ENCODE results near the gene IRF4.

The IRF4 gene

GRCh38 chr6:361411-362132, 30.0 kb upstream of the IRF4 start:
- no peaks in the 10 kb centered on the region for H3K36me3 ChIP-seq (ENCODE audit: control insufficient read depth in 1 of 2, insufficient read depth in 2 of 2, low read length in 2 of 2)
- WGBS (ENCODE audit: extremely low coverage, insufficient coverage, insufficient read length) = no CpG with 5 or more reads among the region's 16 CpGs
- no peak overlapping the region for H4K8ac ChIP-seq (ENCODE audit: low read depth, low read length)
- no peak overlapping the region for H2BK12ac ChIP-seq (ENCODE audit: low read length)
- no peaks in the 10 kb centered on the region for H3K4me1 ChIP-seq (ENCODE audit: control insufficient read depth in 1 of 2, insufficient read depth in 2 of 2, low read length in 2 of 2)
- no peak overlapping the region for H3K4me3 ChIP-seq (ENCODE audit: low read depth, low read length)
- no peaks in the 10 kb centered on the region for H3K79me2 ChIP-seq (ENCODE audit: control insufficient read depth, insufficient read depth, low read length, poor library complexity)
- no peak overlapping the region for H3K23ac ChIP-seq (ENCODE audit: low read length)
- H3K9me3 ChIP-seq (ENCODE audit: insufficient read depth, low read depth, low read length) = peaks cover 55% of the 10 kb centered on the region
- DNase-seq = no peak
- H2BK5ac ChIP-seq (ENCODE audit: low read depth, low read length, poor library complexity) = no peak overlapping the region
- H2AK5ac ChIP-seq (ENCODE audit: low read length) = no peak overlapping the region
- no peaks in the 10 kb centered on the region for H3K27me3 ChIP-seq (ENCODE audit: insufficient read depth, low read length)
- no peak overlapping the region for H3K4me2 ChIP-seq (ENCODE audit: low read length)
- no peak overlapping the region for H3K14ac ChIP-seq (ENCODE audit: low read length)
- no peak overlapping the region for H3K4ac ChIP-seq (ENCODE audit: low read depth, low read length)
- no peak overlapping the region for H2BK120ac ChIP-seq (ENCODE audit: insufficient read depth, low read length, poor library complexity)
- no peak overlapping the region for H4K91ac ChIP-seq (ENCODE audit: low read depth, low read length)
- H2AFZ ChIP-seq (ENCODE audit: insufficient read depth, low read length, poor library complexity) = no peak overlapping the region
- no peak overlapping the region for H3K9ac ChIP-seq (ENCODE audit: low read length)
- H4K12ac ChIP-seq (ENCODE audit: low read depth, low read length) = no peak overlapping the region
- no peaks in the 10 kb centered on the region for H3K79me1 ChIP-seq (ENCODE audit: low read length)
- no peak overlapping the region for H3K27ac ChIP-seq (ENCODE audit: low read depth, low read length)
- no peak overlapping the region for H3K18ac ChIP-seq (ENCODE audit: low read length)

GRCh38 chr6:362231-362923, 29.2 kb upstream of the IRF4 start:
- Histone ChIP-seq H2BK120ac (ENCODE audit: insufficient read depth, low read length, poor library complexity) (no peak overlapping the region), H2AFZ (ENCODE audit: insufficient read depth, low read length, poor library complexity) (no peak overlapping the region), H3K4me1 (ENCODE audit: control insufficient read depth in 1 of 2, insufficient read depth in 2 of 2, low read length in 2 of 2) (no peaks in the 10 kb centered on the region), H4K12ac (ENCODE audit: low read depth, low read length) (no peak overlapping the region), H3K9me3 (ENCODE audit: insufficient read depth, low read depth, low read length) (peaks cover 52% of the 10 kb centered on the region), H3K14ac (ENCODE audit: low read length) (no peak overlapping the region), H4K91ac (ENCODE audit: low read depth, low read length) (no peak overlapping the region), H3K4me2 (ENCODE audit: low read length) (no peak overlapping the region), H3K79me2 (ENCODE audit: control insufficient read depth, insufficient read depth, low read length, poor library complexity) (no peaks in the 10 kb centered on the region), H4K8ac (ENCODE audit: low read depth, low read length) (no peak overlapping the region), H3K23ac (ENCODE audit: low read length) (no peak overlapping the region), H2BK12ac (ENCODE audit: low read length) (no peak overlapping the region), H3K18ac (ENCODE audit: low read length) (no peak overlapping the region), H3K27ac (ENCODE audit: low read depth, low read length) (no peak overlapping the region), H3K36me3 (ENCODE audit: control insufficient read depth in 1 of 2, insufficient read depth in 2 of 2, low read length in 2 of 2) (no peaks in the 10 kb centered on the region), H3K9ac (ENCODE audit: low read length) (no peak overlapping the region), H3K4ac (ENCODE audit: low read depth, low read length) (no peak overlapping the region), H3K27me3 (ENCODE audit: insufficient read depth, low read length) (no peaks in the 10 kb centered on the region), H3K4me3 (ENCODE audit: low read depth, low read length) (no peak overlapping the region), H2AK5ac (ENCODE audit: low read length) (no peak overlapping the region), H3K79me1 (ENCODE audit: low read length) (no peaks in the 10 kb centered on the region), H2BK5ac (ENCODE audit: low read depth, low read length, poor library complexity) (no peak overlapping the region)
- no peak for DNase-seq
- WGBS (ENCODE audit: extremely low coverage, insufficient coverage, insufficient read length) = 90% methylated on average over 4 of the region's 14 CpGs

- H3K79me1 ChIP-seq (ENCODE audit: low read length) = no peaks in the 10 kb centered on the region
- no CpG with 5 or more reads among the region's 5 CpGs for WGBS (ENCODE audit: extremely low coverage, insufficient coverage, insufficient read length)
Observed at GRCh38 chr6:362924-363249, 28.7 kb upstream of the IRF4 start.

GRCh38 chr6:363291-363690, 28.3 kb upstream of the IRF4 start:
- WGBS (ENCODE audit: extremely low coverage, insufficient coverage, insufficient read length) = no CpG with 5 or more reads among the region's 12 CpGs
- no peak overlapping the region for H3K4me3 ChIP-seq (ENCODE audit: low read depth, low read length)
- no peak for DNase-seq
- H3K79me2 ChIP-seq (ENCODE audit: control insufficient read depth, insufficient read depth, low read length, poor library complexity) = no peaks in the 10 kb centered on the region
- no peak overlapping the region for H3K4me2 ChIP-seq (ENCODE audit: low read length)
- no peak overlapping the region for H3K27ac ChIP-seq (ENCODE audit: low read depth, low read length)
- no peaks in the 10 kb centered on the region for H3K79me1 ChIP-seq (ENCODE audit: low read length)
- H2AK5ac ChIP-seq (ENCODE audit: low read length) = no peak overlapping the region
- no peak overlapping the region for H2BK120ac ChIP-seq (ENCODE audit: insufficient read depth, low read length, poor library complexity)
- H3K36me3 ChIP-seq (ENCODE audit: control insufficient read depth in 1 of 2, insufficient read depth in 2 of 2, low read length in 2 of 2) = no peaks in the 10 kb centered on the region
- H4K12ac ChIP-seq (ENCODE audit: low read depth, low read length) = no peak overlapping the region
- no peak overlapping the region for H3K14ac ChIP-seq (ENCODE audit: low read length)
- H3K23ac ChIP-seq (ENCODE audit: low read length) = no peak overlapping the region
- no peak overlapping the region for H3K4ac ChIP-seq (ENCODE audit: low read depth, low read length)
- no peak overlapping the region for H3K18ac ChIP-seq (ENCODE audit: low read length)
- no peak overlapping the region for H4K8ac ChIP-seq (ENCODE audit: low read depth, low read length)
- no peaks in the 10 kb centered on the region for H3K27me3 ChIP-seq (ENCODE audit: insufficient read depth, low read length)
- H2BK12ac ChIP-seq (ENCODE audit: low read length) = no peak overlapping the region
- no peak overlapping the region for H3K9ac ChIP-seq (ENCODE audit: low read length)
- peaks cover 45% of the 10 kb centered on the region for H3K9me3 ChIP-seq (ENCODE audit: insufficient read depth, low read depth, low read length)
- H3K4me1 ChIP-seq (ENCODE audit: control insufficient read depth in 1 of 2, insufficient read depth in 2 of 2, low read length in 2 of 2) = no peaks in the 10 kb centered on the region
- no peak overlapping the region for H4K91ac ChIP-seq (ENCODE audit: low read depth, low read length)
- H2BK5ac ChIP-seq (ENCODE audit: low read depth, low read length, poor library complexity) = no peak overlapping the region
- H2AFZ ChIP-seq (ENCODE audit: insufficient read depth, low read length, poor library complexity) = no peak overlapping the region

More at GRCh38 chr6:362924-363249, 28.7 kb upstream of the IRF4 start:
- no peaks in the 10 kb centered on the region for H3K79me2 ChIP-seq (ENCODE audit: control insufficient read depth, insufficient read depth, low read length, poor library complexity)
- peaks cover 48% of the 10 kb centered on the region for H3K9me3 ChIP-seq (ENCODE audit: insufficient read depth, low read depth, low read length)
- H3K4ac ChIP-seq (ENCODE audit: low read depth, low read length) = no peak overlapping the region
- H3K23ac ChIP-seq (ENCODE audit: low read length) = no peak overlapping the region
- H3K4me2 ChIP-seq (ENCODE audit: low read length) = no peak overlapping the region
- no peak overlapping the region for H2BK5ac ChIP-seq (ENCODE audit: low read depth, low read length, poor library complexity)
- no peak overlapping the region for H2BK12ac ChIP-seq (ENCODE audit: low read length)
- no peaks in the 10 kb centered on the region for H3K4me1 ChIP-seq (ENCODE audit: control insufficient read depth in 1 of 2, insufficient read depth in 2 of 2, low read length in 2 of 2)
- no peak overlapping the region for H3K4me3 ChIP-seq (ENCODE audit: low read depth, low read length)
- H3K27me3 ChIP-seq (ENCODE audit: insufficient read depth, low read length) = no peaks in the 10 kb centered on the region
- H4K91ac ChIP-seq (ENCODE audit: low read depth, low read length) = no peak overlapping the region
- H3K36me3 ChIP-seq (ENCODE audit: control insufficient read depth in 1 of 2, insufficient read depth in 2 of 2, low read length in 2 of 2) = no peaks in the 10 kb centered on the region
- no peak overlapping the region for H3K18ac ChIP-seq (ENCODE audit: low read length)
- H3K9ac ChIP-seq (ENCODE audit: low read length) = no peak overlapping the region
- H4K12ac ChIP-seq (ENCODE audit: low read depth, low read length) = no peak overlapping the region
- no peak overlapping the region for H2AK5ac ChIP-seq (ENCODE audit: low read length)
- no peak overlapping the region for H4K8ac ChIP-seq (ENCODE audit: low read depth, low read length)
- no peak overlapping the region for H3K27ac ChIP-seq (ENCODE audit: low read depth, low read length)
- H3K14ac ChIP-seq (ENCODE audit: low read length) = no peak overlapping the region
- no peak overlapping the region for H2BK120ac ChIP-seq (ENCODE audit: insufficient read depth, low read length, poor library complexity)
- no peak for DNase-seq
- no peak overlapping the region for H2AFZ ChIP-seq (ENCODE audit: insufficient read depth, low read length, poor library complexity)

All from trophoblast cell (in vitro differentiated cells and primary cell).